ENCODE results near the gene NPW.

DNA sequence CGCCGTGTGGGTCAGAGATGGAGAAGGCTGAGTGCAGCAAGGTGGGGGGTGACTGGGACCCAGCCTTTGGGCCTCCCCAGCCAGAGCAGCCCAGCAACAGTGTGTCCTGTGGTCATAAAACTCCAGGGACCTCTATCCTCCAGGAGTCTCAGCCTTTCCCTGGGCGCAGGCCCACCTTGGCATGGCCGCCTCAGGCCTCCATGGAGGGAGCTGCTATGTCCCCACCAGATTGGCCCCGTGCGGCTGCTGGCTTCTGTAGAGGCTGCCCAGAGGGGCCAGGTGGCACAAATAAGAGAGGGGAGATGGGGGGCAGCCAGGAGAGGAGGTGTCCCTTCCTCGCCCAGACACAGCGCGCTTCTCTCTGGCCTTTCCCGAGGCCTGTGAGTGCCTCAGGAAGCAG, 32.4 kb upstream of the NPW start:
- TF ChIP-seq ZNF274 (IDR thresholded peaks at IDR 0.05; ENCODE audit: low read depth, low read length) (no peak), YY1 (IDR thresholded peaks at IDR 0.05; ENCODE audit: insufficient read depth, insufficient read length) (no peak)
